Activated T-cell treated with anti-CD3 and anti-CD28 coated beads for 1 hour (primary cell): Measurements from ENCODE around the gene NOD1.
"Not testable (repeated sequence)": the region's sequence is repeated elsewhere in the genome, so short reads cannot be mapped to it uniquely, and the experiment has no call there.

Source experiments
- DNase-seq: peaks from one replicate; pipeline ENCODE4 v3.0.0-alpha.2; 2020; ENCODE audit warnings: low read depth

Gene NOD1

GRCh38 chr7:30478349-30479201 lies at the start of gene NOD1:
NOD1 (minus strand) TSS chr7:30478784; CDS start chr7:30456921, 21,863 bp downstream.
- peak; percentile 50 for DNase-seq

GRCh38 chr7:30527297-30527696 lies 48.7 kb upstream of the NOD1 start:
- DNase-seq: not testable (repeated sequence)

GRCh38 chr7:30526163-30526562 lies 47.6 kb upstream of the NOD1 start:
- DNase-seq: no peak

- DNase-seq: no peak
Measured at GRCh38 chr7:30525429-30525828, 46.8 kb upstream of the NOD1 start.

GRCh38 chr7:30524545-30524944 lies 46.0 kb upstream of the NOD1 start:
- DNase-seq: no peak

GRCh38 chr7:30523466-30523865 lies 44.9 kb upstream of the NOD1 start:
- DNase-seq: no peak

GRCh38 chr7:30522159-30522558 lies 43.6 kb upstream of the NOD1 start:
- DNase-seq: no peak

GRCh38 chr7:30521532-30521931 lies 42.9 kb upstream of the NOD1 start:
- DNase-seq: no peak

- no peak for DNase-seq
Measured at GRCh38 chr7:30519122-30519521, 40.5 kb upstream of the NOD1 start.

- no peak for DNase-seq
Measured at GRCh38 chr7:30515761-30516160, 37.2 kb upstream of the NOD1 start.

GRCh38 chr7:30514776-30515175 lies 36.2 kb upstream of the NOD1 start:
- no peak for DNase-seq

- DNase-seq: no peak
Measured at GRCh38 chr7:30514177-30514576, 35.6 kb upstream of the NOD1 start.

GRCh38 chr7:30513762-30514161 lies 35.2 kb upstream of the NOD1 start:
- no peak for DNase-seq

- DNase-seq: no peak
Measured at GRCh38 chr7:30511973-30512662, 33.5 kb upstream of the NOD1 start.

- DNase-seq: no peak
Measured at GRCh38 chr7:30511494-30511893, 32.9 kb upstream of the NOD1 start.

GRCh38 chr7:30510124-30511075 lies 31.8 kb upstream of the NOD1 start:
- DNase-seq: no peak

- not testable (repeated sequence) for DNase-seq
Measured at GRCh38 chr7:30509171-30509857, 30.7 kb upstream of the NOD1 start.

- DNase-seq: not testable (repeated sequence)
Measured at GRCh38 chr7:30507346-30507900, 28.8 kb upstream of the NOD1 start.

GRCh38 chr7:30505174-30505697 lies 26.7 kb upstream of the NOD1 start:
- DNase-seq: no peak

- DNase-seq: peak; percentile 93
Measured at GRCh38 chr7:30504301-30505173, 26.0 kb upstream of the NOD1 start, which contains the start of gene GGCT. GGCT (minus strand) TSS chr7:30504829; CDS start chr7:30504709, 120 bp downstream.
